Stimulated activated CD8-positive, alpha-beta memory T cell treated with anti-CD3 and anti-CD28 coated beads, Interleukin-7, amount 100 ng/mL, for 4 hours (primary cell): ENCODE data around the gene PPARD.
"Not testable (repeated sequence)": the region's sequence is repeated elsewhere in the genome, so short reads cannot be mapped to it uniquely, and the experiment has no call there.

Experiments used
- DNase-seq, 2 donors: peaks; one replicate each; pipeline ENCODE4 v3.0.0-alpha.2; 2020; ENCODE audit warnings: low read depth in 2 of 2

PPARD gene

GRCh38 chr6:35381132-35381531 lies 38.8 kb downstream of the PPARD start:
- no peak for DNase-seq

GRCh38 chr6:35382015-35382414 lies 39.7 kb downstream of the PPARD start:
- no peak for DNase-seq

GRCh38 chr6:35385457-35386202 lies 43.3 kb downstream of the PPARD start:
- DNase-seq, result no peak

- DNase-seq, result no peak
Measured at GRCh38 chr6:35386989-35387388, 44.6 kb downstream of the PPARD start.

- DNase-seq, result no peak
Measured at GRCh38 chr6:35388030-35388429, 45.7 kb downstream of the PPARD start.

- no peak for DNase-seq
Measured at GRCh38 chr6:35388772-35389352, 46.5 kb downstream of the PPARD start.

GRCh38 chr6:35389386-35389785 lies 47.0 kb downstream of the PPARD start:
- DNase-seq, result not testable (repeated sequence)

- DNase-seq, result no peak
Measured at GRCh38 chr6:35391240-35391968, 49.0 kb downstream of the PPARD start.

- DNase-seq, result no peak
Measured at GRCh38 chr6:35392111-35392702, 49.8 kb downstream of the PPARD start.

GRCh38 chr6:35392773-35393672 lies 50.7 kb downstream of the PPARD start:
- no peak for DNase-seq

- DNase-seq, result no peak
Measured at GRCh38 chr6:35396991-35397390, 54.6 kb downstream of the PPARD start.

- no peak for DNase-seq
Measured at GRCh38 chr6:35397806-35398418, 55.6 kb downstream of the PPARD start.

- no peak for DNase-seq
Measured at GRCh38 chr6:35398526-35398925, 56.2 kb downstream of the PPARD start.

GRCh38 chr6:35400111-35400510 lies 57.8 kb downstream of the PPARD start:
- DNase-seq, result no peak

- DNase-seq, result no peak
Measured at GRCh38 chr6:35400901-35401311, 58.5 kb downstream of the PPARD start.

GRCh38 chr6:35401514-35401913 lies 59.2 kb downstream of the PPARD start:
- no peak for DNase-seq

GRCh38 chr6:35402136-35402855 lies 59.9 kb downstream of the PPARD start:
- DNase-seq, result no peak

GRCh38 chr6:35402856-35403191 lies 60.5 kb downstream of the PPARD start:
- DNase-seq, result no peak

- no peak for DNase-seq
Measured at GRCh38 chr6:35403544-35404442, 61.4 kb downstream of the PPARD start.
